Measurements from ENCODE around the gene STAP1.

- TF ChIP-seq CTCF (IDR thresholded peaks at IDR 0.05) (no peak), POLR2A (IDR thresholded peaks at IDR 0.05) (no peak)
Measured at GRCh38 chr4:67546004-67546356, 12.5 kb upstream of the STAP1 start.
